Fibroblast of lung (primary cell): ENCODE measurements around the gene GRIA2. TPM values are rescaled to one million over a fixed set of nuclear protein-coding genes. Genes with fewer than 3 reads are reported as not detected.

Experiments used
- DNase-seq, 2 donors: peaks; one replicate each; pipeline versions ENCODE4 v3.0.0 to v3.0.0-alpha.2; 2010; ENCODE audit warnings: low read depth in 2 of 2
- H2AFZ ChIP-seq: 2 replicates; pipeline ENCODE4 v1.5.1; 2012; ENCODE audit warnings: low read length, control low read depth, inconsistent platforms
- H3K27ac ChIP-seq: 2 replicates; pipeline ENCODE4 v1.5.1; 2011; ENCODE audit warnings: low read length, control low read depth; ENCODE audit not compliant: insufficient read depth
- H3K27me3 ChIP-seq: 2 replicates; pipeline ENCODE4 v1.5.1; 2011; ENCODE audit warnings: mild to moderate bottlenecking, low read length; ENCODE audit not compliant: control insufficient read depth, insufficient read depth
- H3K36me3 ChIP-seq: 2 replicates; pipeline ENCODE4 v1.5.1; 2011; ENCODE audit warnings: low read length; ENCODE audit not compliant: control insufficient read depth, insufficient read depth
- H3K4me1 ChIP-seq: 2 replicates; pipeline ENCODE4 v1.5.1; 2011; ENCODE audit warnings: low read length; ENCODE audit not compliant: control insufficient read depth, insufficient read depth; ENCODE audit errors: extremely low read depth
- H3K4me2 ChIP-seq: 2 replicates; pipeline ENCODE4 v1.5.1; 2011; ENCODE audit warnings: low read length, control low read depth; ENCODE audit not compliant: insufficient read depth; ENCODE audit errors: extremely low read depth
- H3K4me3 ChIP-seq, 4 experiments: fragments of 200-600 bp in 1 of 4; sonication (generic) in 1 of 4; replicated peaks in 1 of 4; 2 replicates each; pipeline ENCODE4 v1.5.1; 2011 to 2016; ENCODE audit warnings: low read length in 4 of 4, low read depth in 3 of 4, mild to moderate bottlenecking in 3 of 4, control low read depth in 2 of 4, inconsistent platforms in 1 of 4, mixed read lengths in 1 of 4; ENCODE audit not compliant: insufficient read depth in 1 of 4; ENCODE audit errors: control extremely low read depth in 1 of 4
- H3K79me2 ChIP-seq: 2 replicates; pipeline ENCODE4 v1.5.1; 2012; ENCODE audit warnings: mild to moderate bottlenecking, low read length, inconsistent platforms; ENCODE audit not compliant: control insufficient read depth, insufficient read depth
- H3K9ac ChIP-seq: 2 replicates; pipeline ENCODE4 v1.5.1; 2011; ENCODE audit warnings: mild to moderate bottlenecking, low read length, control low read depth; ENCODE audit not compliant: insufficient read depth
- H3K9me3 ChIP-seq: 2 replicates; pipeline ENCODE4 v1.5.1; 2012; ENCODE audit warnings: low read depth, low read length; ENCODE audit not compliant: control insufficient read depth, insufficient read depth
- H4K20me1 ChIP-seq: 2 replicates; pipeline ENCODE4 v1.5.1; 2011; ENCODE audit warnings: low read length; ENCODE audit not compliant: control insufficient read depth, insufficient read depth; ENCODE audit errors: extremely low read depth
- CTCF ChIP-seq, 2 donors: IDR thresholded peaks in 1 of 2; conservative IDR thresholded peaks in 1 of 2; 1 replicate in 1 of 2; 2 replicates in 1 of 2; pipeline ENCODE4 v1.5.1; 2011 to 2012; ENCODE audit warnings: low read length in 2 of 2, control low read depth in 1 of 2, inconsistent platforms in 1 of 2, low read depth in 1 of 2, mild to moderate bottlenecking in 1 of 2
- EZH2 ChIP-seq: IDR thresholded peaks from 2 replicates; pipeline ENCODE4 v1.5.1; 2012; ENCODE audit warnings: low read length, control low read depth, mild to moderate bottlenecking; ENCODE audit errors: missing control alignments
- polyA plus RNA-seq, 2 donors: library from polyadenylated mRNA; depleted of rRNA in 1 of 2; stranded (reverse) in 1 of 2; unstranded in 1 of 2; fragments of >200 nt; gene quantifications; 2 replicates each; pipeline ENCODE4 v1.2.1, GENCODE V29; 2011 to 2012; ENCODE audit warnings: missing spikeins in 1 of 2
- total RNA-seq: library from RNA; depleted of rRNA; stranded (reverse); fragments of >200 nt; gene quantifications from 2 replicates; pipeline ENCODE4 v1.2.1, GENCODE V29; 2014

GRIA2 gene
- total and polyA plus RNA-seq, 2 donors (not counting 1 experiment from before 2014, with no cell fraction given): 0.17 TPM; not detected in 1

GRCh38 chr4:157242871-157243270, 22.3 kb downstream of the GRIA2 start:
- Histone ChIP-seq H3K9me3 (no peaks in the 10 kb centered on the region), H3K36me3 (no peaks in the 10 kb centered on the region), H2AFZ (no peak overlapping the region), H3K27me3 (no peaks in the 10 kb centered on the region), H3K4me2 (no peak overlapping the region), H3K79me2 (no peaks in the 10 kb centered on the region), H4K20me1 (no peaks in the 10 kb centered on the region), H3K27ac (no peak overlapping the region), H3K4me1 (no peaks in the 10 kb centered on the region), H3K9ac (no peak overlapping the region), H3K4me3 (no peak overlapping the region)
- DNase-seq: no peak
- no peak for TF ChIP-seq CTCF (conservative IDR thresholded peaks at IDR 0.05 in 1 of 2, IDR thresholded peaks at IDR 0.05 in 1 of 2; ENCODE audit: low read depth in 1 of 2, low read length in 2 of 2)
- no peak for TF ChIP-seq EZH2

- no peaks in the 10 kb centered on the region for H3K4me1 ChIP-seq
- H3K4me3 ChIP-seq: no peak overlapping the region
- H2AFZ ChIP-seq: no peak overlapping the region
- no peaks in the 10 kb centered on the region for H3K36me3 ChIP-seq
- DNase-seq: no peak
- H3K27ac ChIP-seq: no peak overlapping the region
- no peaks in the 10 kb centered on the region for H3K9me3 ChIP-seq
- no peak for TF ChIP-seq EZH2
- TF ChIP-seq CTCF (conservative IDR thresholded peaks at IDR 0.05 in 1 of 2, IDR thresholded peaks at IDR 0.05 in 1 of 2; ENCODE audit: low read depth in 1 of 2, low read length in 2 of 2): no peak
- H4K20me1 ChIP-seq: no peaks in the 10 kb centered on the region
- H3K27me3 ChIP-seq: no peaks in the 10 kb centered on the region
- H3K4me2 ChIP-seq: no peak overlapping the region
- no peak overlapping the region for H3K9ac ChIP-seq
- no peaks in the 10 kb centered on the region for H3K79me2 ChIP-seq
Measured at GRCh38 chr4:157244348-157244747, 23.8 kb downstream of the GRIA2 start.

- H2AFZ ChIP-seq: no peak overlapping the region
- no peaks in the 10 kb centered on the region for H4K20me1 ChIP-seq
- DNase-seq: no peak
- no peaks in the 10 kb centered on the region for H3K36me3 ChIP-seq
- no peaks in the 10 kb centered on the region for H3K4me1 ChIP-seq
- H3K79me2 ChIP-seq: no peaks in the 10 kb centered on the region
- no peaks in the 10 kb centered on the region for H3K9me3 ChIP-seq
- H3K27ac ChIP-seq: no peak overlapping the region
- no peak for TF ChIP-seq EZH2
- TF ChIP-seq CTCF (conservative IDR thresholded peaks at IDR 0.05 in 1 of 2, IDR thresholded peaks at IDR 0.05 in 1 of 2; ENCODE audit: low read depth in 1 of 2, low read length in 2 of 2): no peak
- H3K4me2 ChIP-seq: no peak overlapping the region
- H3K4me3 ChIP-seq: no peak overlapping the region
- no peaks in the 10 kb centered on the region for H3K27me3 ChIP-seq
- no peak overlapping the region for H3K9ac ChIP-seq
Measured at GRCh38 chr4:157245351-157245750, 24.8 kb downstream of the GRIA2 start.
